ENCODE data around the gene VTCN1.

- TF ChIP-seq CTCF (IDR thresholded peaks at IDR 0.05) (no peak), ZFX (IDR thresholded peaks at IDR 0.05; ENCODE audit: borderline replicate concordance) (no peak)
Measured at GRCh38 chr1:117188816-117189437, 21.8 kb downstream of the VTCN1 start.

Measured in 22Rv1 (cell line).